ENCODE results near the gene TMEM260.

TMEM260 gene

GRCh38 chr14:56579345-56580220, at the start of gene TMEM260:
Gene TMEM260, plus strand, starts transcription at chr14:56579798. Its CDS starts 117 bp downstream, at chr14:56579915.
- DNase-seq (ENCODE audit: low read depth): peak; percentile 82

- DNase-seq (ENCODE audit: low read depth): no peak
Observed at GRCh38 chr14:56532546-56532945, 47.1 kb upstream of the TMEM260 start.

DNA sequence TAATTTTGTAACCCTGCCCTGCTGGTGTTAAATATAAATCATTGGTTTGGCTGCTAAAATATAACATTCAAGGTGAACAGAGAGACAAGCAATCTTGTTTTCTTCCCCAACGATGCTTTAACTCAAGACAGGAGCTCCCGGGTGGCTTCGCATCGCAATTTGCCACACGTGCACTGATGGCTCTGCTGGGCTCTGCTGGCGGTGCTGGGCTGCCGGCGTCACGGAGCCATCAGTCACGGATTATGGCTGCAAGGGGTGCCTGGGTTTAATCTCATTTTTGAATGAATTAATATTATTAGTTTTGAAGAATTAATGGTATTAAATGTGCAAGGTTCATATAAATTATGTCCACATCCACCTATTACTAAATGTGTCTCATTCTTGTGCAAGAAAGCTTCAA, 44.9 kb upstream of the TMEM260 start:
- DNase-seq (ENCODE audit: low read depth): no peak

DNA sequence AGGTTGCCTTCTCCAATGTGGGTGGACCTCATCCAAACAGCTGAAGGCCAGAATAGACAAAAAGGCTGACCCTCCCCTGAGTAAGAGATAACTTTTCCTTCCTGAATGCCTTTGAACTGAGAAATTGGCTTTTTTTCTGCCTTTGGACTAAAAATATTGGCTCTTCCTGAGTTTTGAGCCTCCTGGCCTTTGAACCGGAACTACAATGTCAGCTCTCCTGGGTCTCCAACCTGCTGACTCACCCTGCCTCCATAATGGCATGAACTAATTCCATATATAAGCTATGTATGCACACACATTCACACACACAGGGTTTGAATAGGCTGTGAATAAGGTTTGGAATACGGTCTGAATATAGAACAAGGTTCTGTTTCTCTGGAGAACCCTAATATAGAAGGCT, 39.7 kb upstream of the TMEM260 start:
- no peak for DNase-seq (ENCODE audit: low read depth)

DNA sequence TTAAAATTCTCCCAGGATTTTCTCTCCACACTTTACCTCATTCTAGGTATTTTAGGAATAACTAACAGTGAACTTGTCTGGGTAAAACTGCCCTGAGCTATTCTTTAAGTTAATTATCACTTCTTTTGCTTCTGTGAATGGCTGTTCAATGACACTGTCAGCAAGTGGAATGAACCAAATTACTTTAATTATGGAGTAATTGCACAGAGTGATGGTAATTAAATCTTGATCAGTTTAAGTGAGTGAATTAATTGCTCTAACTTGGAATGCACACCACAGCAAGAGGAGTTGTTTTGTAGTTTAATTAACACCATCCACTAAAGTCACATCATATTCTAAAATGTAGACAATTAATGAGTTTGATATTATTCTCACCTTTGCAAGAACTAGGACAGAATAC, 36.2 kb upstream of the TMEM260 start:
- DNase-seq (ENCODE audit: low read depth): no peak

- DNase-seq (ENCODE audit: low read depth): no peak
Observed at GRCh38 chr14:56549721-56550120, 29.9 kb upstream of the TMEM260 start.

GRCh38 chr14:56552615-56553014, 27.0 kb upstream of the TMEM260 start:
- DNase-seq (ENCODE audit: low read depth): no peak

DNA sequence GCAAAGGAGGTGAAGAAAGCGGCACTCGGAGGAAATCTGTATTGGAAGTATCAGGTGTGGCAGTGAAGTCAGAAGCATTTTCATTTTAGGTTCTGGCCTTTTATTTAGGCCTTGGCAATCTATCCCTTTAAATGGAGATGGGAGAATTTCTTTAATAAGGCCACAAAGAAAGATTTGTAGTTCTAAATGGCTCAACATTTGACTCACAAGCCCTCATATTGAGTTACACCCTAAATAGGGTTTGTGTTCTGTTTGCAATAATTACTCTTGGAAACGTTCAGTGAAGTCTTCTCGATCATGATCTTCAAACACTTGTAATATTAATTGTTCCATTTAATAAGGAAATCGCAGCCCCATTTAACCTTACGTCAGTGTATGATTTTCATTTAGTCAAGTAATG, 25.3 kb upstream of the TMEM260 start:
- DNase-seq (ENCODE audit: low read depth): no peak

- peak; percentile 57 for DNase-seq (ENCODE audit: low read depth)
Observed at GRCh38 chr14:56555921-56556570, 23.6 kb upstream of the TMEM260 start.

GRCh38 chr14:56559182-56559581, 20.4 kb upstream of the TMEM260 start:
- no peak for DNase-seq (ENCODE audit: low read depth)

GRCh38 chr14:56561606-56562005, 18.0 kb upstream of the TMEM260 start:
- DNase-seq (ENCODE audit: low read depth): no peak

- DNase-seq (ENCODE audit: low read depth): no peak
Observed at GRCh38 chr14:56562883-56563282, 16.7 kb upstream of the TMEM260 start.

GRCh38 chr14:56569174-56569573, 10.4 kb upstream of the TMEM260 start:
- DNase-seq (ENCODE audit: low read depth): no peak

DNA sequence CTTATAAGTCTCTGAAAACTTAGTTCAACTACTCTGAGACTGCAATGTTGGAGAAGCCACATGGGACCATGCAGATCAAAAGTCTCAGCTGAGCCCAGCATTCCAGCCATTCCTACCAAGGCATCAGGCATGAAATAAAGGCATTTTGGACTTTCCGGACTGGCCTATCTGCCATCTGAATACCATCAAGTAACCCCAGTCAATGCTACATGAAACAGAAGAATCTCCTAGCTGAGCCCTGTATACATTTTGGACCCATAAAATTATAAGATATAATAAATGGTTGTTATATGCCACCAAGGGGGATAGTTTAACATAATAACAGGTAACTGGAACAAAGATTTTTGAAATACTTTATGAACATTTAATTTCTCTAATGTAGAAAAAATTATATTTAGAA, 9.3 kb upstream of the TMEM260 start:
- DNase-seq (ENCODE audit: low read depth): no peak

- DNase-seq (ENCODE audit: low read depth): no peak
Observed at GRCh38 chr14:56580221-56580711, 668 bp downstream of the TMEM260 start.

DNA sequence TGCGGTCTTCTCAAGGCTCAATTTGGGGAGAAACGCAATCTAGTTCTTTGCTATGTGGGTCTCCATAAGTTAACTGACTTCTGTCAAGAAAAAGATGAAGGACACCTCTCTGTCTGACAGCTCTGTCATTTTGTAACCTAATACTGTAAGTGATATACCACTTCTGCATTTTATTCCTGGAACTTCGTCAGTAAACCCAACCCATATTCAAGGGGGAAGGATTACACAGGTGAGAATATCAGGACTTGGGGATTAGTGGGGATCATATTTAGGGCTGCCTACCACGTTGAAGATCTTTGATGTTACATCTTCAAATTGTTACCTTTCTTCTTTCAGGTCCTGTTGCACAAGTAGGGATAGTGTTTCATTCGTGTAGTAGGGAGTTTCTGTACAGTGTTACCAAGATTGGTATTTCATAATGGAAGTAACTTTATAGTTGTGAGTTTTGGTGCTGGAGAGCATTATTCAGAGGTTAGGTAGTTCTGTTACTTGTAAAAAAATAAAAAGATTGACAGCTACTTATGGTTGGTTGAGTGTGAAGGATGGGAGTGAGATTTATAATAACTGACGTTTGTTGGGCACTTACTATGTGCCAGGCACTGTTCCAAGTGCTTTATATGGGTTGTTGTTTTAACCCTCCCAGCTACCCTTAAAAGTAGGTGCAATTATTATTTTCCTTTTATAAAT, 1.6 kb downstream of the TMEM260 start:
- DNase-seq (ENCODE audit: low read depth): no peak

- DNase-seq (ENCODE audit: low read depth): no peak
Observed at GRCh38 chr14:56585461-56586084, 6.0 kb downstream of the TMEM260 start.

DNA sequence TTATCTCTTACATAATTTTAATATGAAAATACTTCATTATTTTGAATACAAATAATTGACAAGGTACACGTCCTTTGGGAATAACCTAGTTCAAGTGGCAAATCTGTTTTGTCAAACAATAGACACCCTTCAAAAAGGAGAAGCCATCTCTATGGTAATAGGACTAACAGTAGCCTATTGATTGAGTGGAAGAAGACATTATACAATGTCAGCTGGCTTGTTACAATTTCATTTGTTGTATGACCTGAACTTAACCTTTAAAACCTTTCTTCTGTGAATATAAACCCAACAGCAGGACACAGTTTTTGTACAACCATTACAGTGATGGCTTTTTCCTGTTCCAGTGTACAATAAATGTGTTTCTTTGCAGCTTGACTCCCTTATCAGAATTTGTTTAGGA, 8.1 kb downstream of the TMEM260 start:
- no peak for DNase-seq (ENCODE audit: low read depth)

GRCh38 chr14:56590535-56590960, 10.9 kb downstream of the TMEM260 start:
- no peak for DNase-seq (ENCODE audit: low read depth)

GRCh38 chr14:56592746-56593544, 13.3 kb downstream of the TMEM260 start:
- DNase-seq (ENCODE audit: low read depth): no peak

DNA sequence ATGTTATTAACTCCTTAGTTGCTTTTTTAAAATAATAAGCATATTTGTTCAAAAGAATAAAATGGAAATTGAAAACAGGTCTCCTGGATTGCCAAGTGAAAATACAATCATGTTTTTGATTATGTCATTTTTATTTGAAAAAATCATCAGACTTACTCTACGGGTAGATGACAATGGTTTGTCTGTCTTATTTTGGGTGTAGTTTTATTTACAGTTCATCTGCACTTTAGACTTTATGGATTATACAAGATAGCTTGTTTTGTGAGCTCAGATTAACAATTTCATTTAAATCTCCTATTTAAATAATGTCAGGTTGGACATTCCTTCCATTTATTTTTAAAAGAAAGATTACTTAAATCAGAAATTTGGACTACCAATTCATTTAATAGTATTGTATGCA, 14.8 kb downstream of the TMEM260 start:
- no peak for DNase-seq (ENCODE audit: low read depth)
